ENCODE data around the gene TBC1D2.

DNA sequence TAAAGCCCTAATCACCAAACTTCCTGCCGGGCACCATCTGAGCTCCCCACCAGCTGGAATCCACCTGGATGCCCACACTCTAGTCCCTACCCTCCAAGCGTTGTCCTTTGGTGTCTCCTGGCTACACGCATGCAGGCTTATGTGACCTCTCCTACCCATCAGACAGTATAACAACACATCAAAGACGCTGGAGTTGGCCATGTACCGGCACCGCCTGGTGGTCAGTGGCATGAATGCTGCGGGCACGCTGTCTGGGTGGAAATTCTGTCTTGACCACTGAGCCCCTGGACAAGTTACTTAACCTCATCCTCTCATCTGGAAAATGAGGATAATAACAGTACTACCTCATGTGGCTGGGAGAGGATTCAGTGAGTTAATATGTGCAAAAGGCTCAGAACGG, 39.6 kb downstream of the TBC1D2 start:
- TF ChIP-seq POLR2A (IDR thresholded peaks at IDR 0.05) (no peak), POLR2AphosphoS5 (IDR thresholded peaks at IDR 0.05) (no peak)
- TF ChIP-seq, protein P1, sequence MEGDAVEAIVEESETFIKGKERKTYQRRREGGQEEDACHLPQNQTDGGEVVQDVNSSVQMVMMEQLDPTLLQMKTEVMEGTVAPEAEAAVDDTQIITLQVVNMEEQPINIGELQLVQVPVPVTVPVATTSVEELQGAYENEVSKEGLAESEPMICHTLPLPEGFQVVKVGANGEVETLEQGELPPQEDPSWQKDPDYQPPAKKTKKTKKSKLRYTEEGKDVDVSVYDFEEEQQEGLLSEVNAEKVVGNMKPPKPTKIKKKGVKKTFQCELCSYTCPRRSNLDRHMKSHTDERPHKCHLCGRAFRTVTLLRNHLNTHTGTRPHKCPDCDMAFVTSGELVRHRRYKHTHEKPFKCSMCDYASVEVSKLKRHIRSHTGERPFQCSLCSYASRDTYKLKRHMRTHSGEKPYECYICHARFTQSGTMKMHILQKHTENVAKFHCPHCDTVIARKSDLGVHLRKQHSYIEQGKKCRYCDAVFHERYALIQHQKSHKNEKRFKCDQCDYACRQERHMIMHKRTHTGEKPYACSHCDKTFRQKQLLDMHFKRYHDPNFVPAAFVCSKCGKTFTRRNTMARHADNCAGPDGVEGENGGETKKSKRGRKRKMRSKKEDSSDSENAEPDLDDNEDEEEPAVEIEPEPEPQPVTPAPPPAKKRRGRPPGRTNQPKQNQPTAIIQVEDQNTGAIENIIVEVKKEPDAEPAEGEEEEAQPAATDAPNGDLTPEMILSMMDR (IDR thresholded peaks at IDR 0.05), result peak in 1 of 4 experiments; percentile 10

All from gastroesophageal sphincter (tissue), 3 donors.